C1 segment of cervical spinal cord (tissue), 14 donors: ENCODE data around the gene COBLL1.

Experiments
- DNase-seq, 14 donors: peaks; one replicate each; lab custom pipeline; 2025; lab: John Stamatoyannopoulos, UW

Gene COBLL1

GRCh38 chr2:164757934-164758695 lies 83.5 kb downstream of the COBLL1 start:
- no peak for DNase-seq

GRCh38 chr2:164756773-164757172 lies 84.8 kb downstream of the COBLL1 start:
- DNase-seq, result no peak

GRCh38 chr2:164755952-164756351 lies 85.7 kb downstream of the COBLL1 start:
- no peak for DNase-seq

- no peak for DNase-seq
Measured at GRCh38 chr2:164754157-164755093, 87.2 kb downstream of the COBLL1 start.

- no peak for DNase-seq
Measured at GRCh38 chr2:164752956-164753355, 88.7 kb downstream of the COBLL1 start.

- DNase-seq, result no peak
Measured at GRCh38 chr2:164747783-164748433, 93.7 kb downstream of the COBLL1 start.

DNA sequence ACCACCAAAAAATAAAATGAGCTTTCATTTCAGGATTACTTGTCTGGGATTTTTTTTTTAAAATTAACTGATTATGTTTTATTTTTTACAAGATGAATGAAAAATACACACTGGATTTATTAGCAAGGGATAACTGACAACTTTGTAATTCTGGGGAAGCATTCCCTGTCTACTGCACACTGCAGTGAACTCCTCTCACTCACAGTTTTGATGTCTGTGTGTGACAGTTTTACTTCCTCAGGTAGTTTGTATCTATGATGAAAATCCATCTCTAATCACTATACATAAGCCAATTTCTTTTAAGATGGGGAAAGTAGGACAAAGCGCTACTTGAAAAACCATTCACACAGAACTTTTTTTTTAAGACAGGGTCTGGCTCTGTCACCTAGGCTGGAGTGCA lies 94.5 kb downstream of the COBLL1 start:
- DNase-seq, result no peak

- no peak for DNase-seq
Measured at GRCh38 chr2:164746713-164747112, 94.9 kb downstream of the COBLL1 start.

- no peak for DNase-seq
Measured at GRCh38 chr2:164745012-164745797, 96.4 kb downstream of the COBLL1 start.

DNA sequence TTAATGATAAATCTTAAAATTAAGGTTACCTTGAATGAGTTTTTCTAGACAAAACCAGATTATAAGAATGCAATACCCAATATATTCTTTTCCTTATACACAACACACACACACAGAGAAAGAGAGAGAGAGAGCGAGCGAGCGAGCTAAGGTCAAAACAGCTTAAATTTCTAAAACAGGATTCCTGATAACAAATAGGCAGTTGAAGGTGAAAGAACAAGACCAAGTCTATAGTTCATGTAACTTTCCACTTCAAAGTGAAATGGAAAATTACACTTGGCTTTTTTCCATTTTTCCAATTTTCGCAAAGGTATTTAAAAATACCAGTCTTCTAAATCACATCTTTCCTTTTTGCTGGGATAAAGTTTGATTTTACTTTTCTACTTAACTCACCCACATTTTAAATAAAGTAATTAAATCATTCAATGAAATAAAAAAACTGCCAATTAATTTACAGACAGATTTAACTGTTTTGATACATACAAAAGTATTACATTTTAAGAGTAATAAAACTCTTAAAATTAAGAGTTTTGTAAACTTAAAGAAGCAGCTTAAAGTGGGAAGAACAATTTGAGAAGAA lies 98.8 kb downstream of the COBLL1 start:
- DNase-seq, result no peak

DNA sequence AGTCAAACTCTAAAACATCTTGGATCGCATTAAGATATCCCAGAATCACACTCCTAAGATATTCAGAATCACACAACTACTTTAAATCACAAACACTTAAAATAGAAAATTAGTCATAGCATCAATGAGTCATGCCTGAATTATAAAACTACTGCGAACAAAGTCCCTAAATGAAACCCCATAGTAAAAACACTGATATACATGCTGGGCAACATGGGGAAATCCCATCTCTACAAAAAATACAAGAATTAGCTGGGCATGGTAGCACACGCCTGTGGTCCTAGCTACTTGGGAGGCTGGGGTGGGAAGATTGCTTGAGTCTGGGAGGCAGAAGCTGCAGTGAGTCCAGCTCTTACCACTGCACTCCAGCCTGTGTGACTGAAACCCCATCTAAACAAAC lies 101.7 kb downstream of the COBLL1 start:
- DNase-seq, result no peak

DNA sequence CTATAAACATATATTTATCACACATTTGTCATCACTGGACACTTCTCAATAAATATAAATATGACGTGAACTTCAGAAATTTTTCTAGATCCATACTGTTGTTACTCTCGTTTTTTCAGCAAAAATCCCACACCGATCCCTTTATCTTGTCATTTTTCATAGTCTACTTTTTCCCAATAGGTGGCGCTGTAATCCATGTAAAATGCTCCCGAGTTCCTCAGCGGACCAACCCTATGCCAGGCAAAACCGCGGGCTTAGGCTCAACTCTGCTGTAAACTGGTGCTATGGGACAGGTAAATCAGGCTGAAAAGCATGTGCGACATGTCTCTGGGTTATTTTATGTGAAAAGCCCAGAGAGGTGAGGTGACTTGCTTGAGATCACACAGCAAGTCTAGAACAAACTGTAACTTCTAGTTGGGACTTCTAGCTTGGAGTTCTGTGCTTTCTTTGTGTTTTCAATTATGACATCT lies 104.0 kb downstream of the COBLL1 start:
- DNase-seq, result peak in 3 of 14 donors; percentile 10 to 17 (median 11)

DNA sequence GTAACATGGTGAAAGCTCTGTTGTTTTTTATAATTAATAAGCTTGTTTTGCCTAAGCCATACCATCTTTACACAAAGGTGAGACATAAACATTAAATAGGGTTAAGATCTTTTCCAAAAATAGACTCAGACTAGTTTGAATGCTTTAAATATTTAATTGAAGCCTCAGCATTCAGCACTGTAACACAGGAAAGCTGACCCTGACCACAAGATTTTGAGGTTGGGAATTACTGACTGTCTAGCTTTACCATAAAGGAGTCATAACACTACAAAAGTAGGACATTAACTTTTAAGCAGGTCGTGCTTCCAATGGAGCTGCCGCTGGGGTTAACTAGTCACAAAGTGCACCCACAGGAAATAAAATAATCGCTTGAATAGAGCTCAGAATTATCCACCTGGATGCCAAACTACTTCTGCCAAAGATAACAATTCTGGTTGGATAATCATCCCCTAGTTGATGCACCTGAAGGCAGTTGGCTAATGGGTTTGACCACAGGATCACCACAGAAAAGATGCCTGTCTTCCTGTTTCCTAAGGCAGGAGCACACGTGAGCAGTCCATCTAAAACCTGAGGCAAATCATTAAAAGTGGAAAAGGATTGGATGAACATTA lies 106.2 kb downstream of the COBLL1 start:
- DNase-seq, result no peak

DNA sequence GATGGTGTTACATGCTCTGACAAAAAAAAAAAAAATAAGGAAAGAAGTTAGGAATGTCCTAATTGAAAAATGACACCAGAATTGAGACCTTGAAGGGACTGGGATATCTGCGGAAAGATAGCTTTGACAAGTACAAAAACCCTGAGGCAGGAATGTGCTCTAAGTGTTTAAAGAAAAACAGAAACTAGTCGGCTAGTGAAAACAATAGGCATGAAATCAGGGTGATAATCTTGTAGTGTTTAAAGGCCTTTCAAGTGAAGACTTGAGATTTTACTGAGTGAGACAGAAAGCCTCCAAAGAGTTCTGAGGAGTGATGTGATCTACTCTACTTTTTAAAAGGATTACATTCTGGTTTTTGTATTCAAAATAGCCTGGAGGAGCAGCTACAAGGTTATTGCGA lies 107.4 kb downstream of the COBLL1 start:
- DNase-seq, result no peak

DNA sequence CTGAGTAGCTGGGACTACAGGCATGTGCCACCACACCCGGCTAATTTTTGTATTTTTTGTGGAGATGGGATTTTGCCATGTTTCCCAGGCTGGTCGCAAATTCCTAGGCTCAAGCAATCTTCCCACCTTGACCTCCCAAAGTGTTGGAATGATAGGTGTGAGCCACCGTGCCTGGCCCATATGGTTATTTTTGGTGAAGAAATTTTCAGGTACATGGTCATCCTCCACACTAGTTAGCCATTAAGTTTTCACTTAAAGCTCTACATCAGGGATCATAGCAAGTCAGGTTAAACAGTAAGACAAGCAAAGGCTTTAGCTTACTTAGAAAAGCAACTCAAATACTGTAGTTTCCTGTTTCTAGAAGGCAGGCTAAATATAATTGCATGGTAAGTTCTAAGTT lies 116.1 kb downstream of the COBLL1 start:
- DNase-seq, result no peak

- no peak for DNase-seq
Measured at GRCh38 chr2:164722616-164723338, 118.8 kb downstream of the COBLL1 start.

DNA sequence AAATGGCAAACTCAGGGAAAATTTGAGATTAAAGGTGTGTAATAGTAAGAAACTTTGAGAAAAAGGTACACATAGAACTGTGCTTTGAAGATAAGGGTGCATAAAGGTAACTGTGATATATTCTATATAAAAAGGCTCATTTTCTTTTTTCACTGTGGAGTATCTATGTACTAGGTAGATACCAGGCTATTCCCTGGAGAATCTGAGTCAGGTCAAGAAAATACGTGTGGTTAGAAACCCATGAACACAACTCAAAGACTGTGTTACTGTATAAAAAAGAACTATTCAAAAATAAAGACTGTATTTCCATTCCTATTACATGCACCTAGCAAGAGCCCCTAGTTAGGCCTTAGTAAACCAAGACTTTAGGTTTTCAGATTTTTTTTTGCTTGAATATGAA lies 120.2 kb downstream of the COBLL1 start:
- DNase-seq, result no peak

GRCh38 chr2:164719996-164720941 lies 121.4 kb downstream of the COBLL1 start:
- no peak for DNase-seq
